OCI-LY1 (cell line): ENCODE measurements around the gene CLEC16A.

Experiments used
- EZH2 ChIP-seq: fragments of 200-600 bp; sonication (generic), shearing (Covaris generic); IDR thresholded peaks from 2 replicates; pipeline ENCODE4 v1.8.0; 2017; ENCODE audit warnings: borderline replicate concordance, mixed run types, mild to moderate bottlenecking, antibody characterized with exemption, low read length, moderate library complexity, mixed read lengths
- TF ChIP-seq, protein P1 (sequence below): fragments of 200-600 bp; sonication (generic), shearing (Covaris generic); IDR thresholded peaks from 2 replicates; pipeline ENCODE4 v1.5.1; 2017; ENCODE audit warnings: mild to moderate bottlenecking, antibody characterized with exemption, low read length, moderate library complexity, mixed read lengths

- TF ChIP-seq, protein P1, sequence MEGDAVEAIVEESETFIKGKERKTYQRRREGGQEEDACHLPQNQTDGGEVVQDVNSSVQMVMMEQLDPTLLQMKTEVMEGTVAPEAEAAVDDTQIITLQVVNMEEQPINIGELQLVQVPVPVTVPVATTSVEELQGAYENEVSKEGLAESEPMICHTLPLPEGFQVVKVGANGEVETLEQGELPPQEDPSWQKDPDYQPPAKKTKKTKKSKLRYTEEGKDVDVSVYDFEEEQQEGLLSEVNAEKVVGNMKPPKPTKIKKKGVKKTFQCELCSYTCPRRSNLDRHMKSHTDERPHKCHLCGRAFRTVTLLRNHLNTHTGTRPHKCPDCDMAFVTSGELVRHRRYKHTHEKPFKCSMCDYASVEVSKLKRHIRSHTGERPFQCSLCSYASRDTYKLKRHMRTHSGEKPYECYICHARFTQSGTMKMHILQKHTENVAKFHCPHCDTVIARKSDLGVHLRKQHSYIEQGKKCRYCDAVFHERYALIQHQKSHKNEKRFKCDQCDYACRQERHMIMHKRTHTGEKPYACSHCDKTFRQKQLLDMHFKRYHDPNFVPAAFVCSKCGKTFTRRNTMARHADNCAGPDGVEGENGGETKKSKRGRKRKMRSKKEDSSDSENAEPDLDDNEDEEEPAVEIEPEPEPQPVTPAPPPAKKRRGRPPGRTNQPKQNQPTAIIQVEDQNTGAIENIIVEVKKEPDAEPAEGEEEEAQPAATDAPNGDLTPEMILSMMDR, result no peak
- no peak for TF ChIP-seq EZH2
These were observed 238.0 kb downstream of the CLEC16A start for GRCh38 chr16:11182411-11182810.
